A549 (cell line): ENCODE results near the gene RAPGEF5.

Source experiments
- CBX8 ChIP-seq: fragments of 200-600 bp; sonication (generic); IDR thresholded peaks from 2 replicates; pipeline ENCODE4 v1.6.1; 2016
- CTCF ChIP-seq: fragments of >200 bp; sonication (Bioruptor Twin); formaldehyde crosslinking; IDR thresholded peaks from 3 replicates; pipeline ENCODE4 v1.5.1; 2016
- HOXA7 ChIP-seq: fragments of 250-450 bp; sonication (Bioruptor Pico); IDR thresholded peaks from 2 replicates; pipeline ENCODE4 v1.5.0; 2020; ENCODE audit warnings: mild to moderate bottlenecking, moderate library complexity
- POLR2A ChIP-seq: IDR thresholded peaks from 2 replicates; pipeline ENCODE4 v1.6.1; 2012; ENCODE audit warnings: mild to moderate bottlenecking, low read length
- RARB ChIP-seq: fragments of 250-450 bp; sonication (Bioruptor Pico); IDR thresholded peaks from 2 replicates; pipeline ENCODE4 v1.8.0; 2021; ENCODE audit warnings: mild to moderate bottlenecking, moderate library complexity
- REST ChIP-seq: fragments of 200-600 bp; sonication (generic); IDR thresholded peaks from 2 replicates; pipeline ENCODE4 v1.6.1; 2016; ENCODE audit warnings: antibody characterized with exemption, mild to moderate bottlenecking, moderate library complexity
- SMC3 ChIP-seq: fragments of >200 bp; sonication (Bioruptor Twin); formaldehyde crosslinking; IDR thresholded peaks from 3 replicates; pipeline ENCODE4 v1.6.1; 2018; ENCODE audit warnings: inconsistent platforms

DNA sequence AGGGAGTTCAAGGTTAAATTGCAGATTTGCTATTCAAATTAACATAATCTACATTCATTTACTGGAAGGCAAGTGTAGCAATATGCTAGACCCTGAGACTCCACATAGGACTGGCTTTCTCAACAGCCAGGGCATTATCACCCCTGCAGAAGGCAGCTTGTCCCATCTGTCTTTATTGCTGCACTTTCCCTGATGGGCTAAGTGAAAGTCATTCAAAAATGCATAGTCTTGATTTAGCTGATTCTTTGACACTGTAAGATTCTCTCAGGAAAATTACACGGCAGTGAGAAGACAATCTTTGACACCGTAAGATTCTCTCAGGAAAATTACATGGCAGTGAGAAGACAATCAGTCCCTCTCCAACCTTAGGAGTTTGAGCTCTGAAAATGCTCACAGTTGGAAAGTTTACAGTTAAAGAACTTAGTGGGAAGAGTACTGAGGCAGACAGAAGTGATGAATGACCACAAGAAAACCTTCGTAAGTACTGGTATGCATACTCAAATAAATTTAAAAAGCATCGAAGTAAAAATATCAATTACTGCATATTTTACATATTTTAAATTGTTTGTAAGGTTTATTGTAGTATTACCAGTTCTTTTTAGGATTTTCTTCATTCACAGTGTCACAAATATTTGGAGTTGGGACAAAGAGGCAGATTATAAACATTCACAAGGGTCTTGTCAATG is 88.9 kb downstream of the RAPGEF5 start:
- no peak for TF ChIP-seq CTCF
- no peak for TF ChIP-seq HOXA7 (CRISPR knock-in tag)
- no peak for TF ChIP-seq POLR2A
- TF ChIP-seq REST: no peak
- TF ChIP-seq SMC3: no peak
- no peak for TF ChIP-seq CBX8
- no peak for TF ChIP-seq RARB (CRISPR knock-in tag)
